Fibroblast of lung (primary cell): ENCODE data around the gene IL20RA. TPM values are rescaled to one million over a fixed set of nuclear protein-coding genes. Genes with fewer than 3 reads are reported as not detected.

Experiments
- DNase-seq, 2 donors: peaks; one replicate each; pipeline versions ENCODE4 v3.0.0 to v3.0.0-alpha.2; 2010; ENCODE audit warnings: low read depth in 2 of 2
- H2AFZ ChIP-seq: 2 replicates; pipeline ENCODE4 v1.5.1; 2012; ENCODE audit warnings: low read length, control low read depth, inconsistent platforms
- H3K27ac ChIP-seq: 2 replicates; pipeline ENCODE4 v1.5.1; 2011; ENCODE audit warnings: low read length, control low read depth; ENCODE audit not compliant: insufficient read depth
- H3K27me3 ChIP-seq: 2 replicates; pipeline ENCODE4 v1.5.1; 2011; ENCODE audit warnings: mild to moderate bottlenecking, low read length; ENCODE audit not compliant: control insufficient read depth, insufficient read depth
- H3K36me3 ChIP-seq: 2 replicates; pipeline ENCODE4 v1.5.1; 2011; ENCODE audit warnings: low read length; ENCODE audit not compliant: control insufficient read depth, insufficient read depth
- H3K4me1 ChIP-seq: 2 replicates; pipeline ENCODE4 v1.5.1; 2011; ENCODE audit warnings: low read length; ENCODE audit not compliant: control insufficient read depth, insufficient read depth; ENCODE audit errors: extremely low read depth
- H3K4me2 ChIP-seq: 2 replicates; pipeline ENCODE4 v1.5.1; 2011; ENCODE audit warnings: low read length, control low read depth; ENCODE audit not compliant: insufficient read depth; ENCODE audit errors: extremely low read depth
- H3K4me3 ChIP-seq, 4 experiments: fragments of 200-600 bp in 1 of 4; sonication (generic) in 1 of 4; replicated peaks in 1 of 4; 2 replicates each; pipeline ENCODE4 v1.5.1; 2011 to 2016; ENCODE audit warnings: low read length in 4 of 4, low read depth in 3 of 4, mild to moderate bottlenecking in 3 of 4, control low read depth in 2 of 4, inconsistent platforms in 1 of 4, mixed read lengths in 1 of 4; ENCODE audit not compliant: insufficient read depth in 1 of 4; ENCODE audit errors: control extremely low read depth in 1 of 4
- H3K79me2 ChIP-seq: 2 replicates; pipeline ENCODE4 v1.5.1; 2012; ENCODE audit warnings: mild to moderate bottlenecking, low read length, inconsistent platforms; ENCODE audit not compliant: control insufficient read depth, insufficient read depth
- H3K9ac ChIP-seq: 2 replicates; pipeline ENCODE4 v1.5.1; 2011; ENCODE audit warnings: mild to moderate bottlenecking, low read length, control low read depth; ENCODE audit not compliant: insufficient read depth
- H3K9me3 ChIP-seq: 2 replicates; pipeline ENCODE4 v1.5.1; 2012; ENCODE audit warnings: low read depth, low read length; ENCODE audit not compliant: control insufficient read depth, insufficient read depth
- H4K20me1 ChIP-seq: 2 replicates; pipeline ENCODE4 v1.5.1; 2011; ENCODE audit warnings: low read length; ENCODE audit not compliant: control insufficient read depth, insufficient read depth; ENCODE audit errors: extremely low read depth
- EZH2 ChIP-seq: IDR thresholded peaks from 2 replicates; pipeline ENCODE4 v1.5.1; 2012; ENCODE audit warnings: low read length, control low read depth, mild to moderate bottlenecking; ENCODE audit errors: missing control alignments
- polyA plus RNA-seq, 2 donors: library from polyadenylated mRNA; depleted of rRNA in 1 of 2; stranded (reverse) in 1 of 2; unstranded in 1 of 2; fragments of >200 nt; gene quantifications; 2 replicates each; pipeline ENCODE4 v1.2.1, GENCODE V29; 2011 to 2012; ENCODE audit warnings: missing spikeins in 1 of 2
- total RNA-seq: library from RNA; depleted of rRNA; stranded (reverse); fragments of >200 nt; gene quantifications from 2 replicates; pipeline ENCODE4 v1.2.1, GENCODE V29; 2014
- TF ChIP-seq, protein P1 (sequence below), 2 donors: IDR thresholded peaks in 1 of 2; conservative IDR thresholded peaks in 1 of 2; 1 replicate in 1 of 2; 2 replicates in 1 of 2; pipeline ENCODE4 v1.5.1; 2011 to 2012; ENCODE audit warnings: low read length in 2 of 2, control low read depth in 1 of 2, inconsistent platforms in 1 of 2, low read depth in 1 of 2, mild to moderate bottlenecking in 1 of 2

The IL20RA gene
- total and polyA plus RNA-seq, 2 donors (not counting 1 experiment from before 2014, with no cell fraction given): 0.10 to 0.33 TPM

DNA sequence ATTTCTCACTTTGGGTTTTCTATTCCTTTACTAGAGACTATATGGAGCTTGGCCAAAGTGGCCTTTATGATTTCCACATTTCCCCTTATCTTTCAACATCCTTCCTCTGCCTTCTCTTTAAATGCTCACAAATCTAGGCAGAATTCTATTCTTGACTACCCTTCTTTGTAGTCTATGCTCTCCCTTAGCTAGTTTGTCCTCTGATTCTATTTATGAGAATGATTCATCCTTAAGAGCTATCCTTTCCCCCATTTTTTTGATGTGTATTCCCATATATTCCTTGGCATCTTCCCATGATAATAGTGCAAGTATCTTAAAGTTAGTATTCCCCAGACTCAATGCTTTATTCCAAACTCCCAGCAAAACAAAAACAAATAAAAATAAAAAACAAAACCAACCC, 53.1 kb downstream of the IL20RA start:
- no peaks in the 10 kb centered on the region for H3K4me1 ChIP-seq
- DNase-seq: no peak
- no peak overlapping the region for H2AFZ ChIP-seq
- H4K20me1 ChIP-seq: no peaks in the 10 kb centered on the region
- no peaks in the 10 kb centered on the region for H3K36me3 ChIP-seq
- H3K79me2 ChIP-seq: no peaks in the 10 kb centered on the region
- no peak overlapping the region for H3K27ac ChIP-seq
- H3K27me3 ChIP-seq: peaks cover 9% of the 10 kb centered on the region
- TF ChIP-seq, protein P1, sequence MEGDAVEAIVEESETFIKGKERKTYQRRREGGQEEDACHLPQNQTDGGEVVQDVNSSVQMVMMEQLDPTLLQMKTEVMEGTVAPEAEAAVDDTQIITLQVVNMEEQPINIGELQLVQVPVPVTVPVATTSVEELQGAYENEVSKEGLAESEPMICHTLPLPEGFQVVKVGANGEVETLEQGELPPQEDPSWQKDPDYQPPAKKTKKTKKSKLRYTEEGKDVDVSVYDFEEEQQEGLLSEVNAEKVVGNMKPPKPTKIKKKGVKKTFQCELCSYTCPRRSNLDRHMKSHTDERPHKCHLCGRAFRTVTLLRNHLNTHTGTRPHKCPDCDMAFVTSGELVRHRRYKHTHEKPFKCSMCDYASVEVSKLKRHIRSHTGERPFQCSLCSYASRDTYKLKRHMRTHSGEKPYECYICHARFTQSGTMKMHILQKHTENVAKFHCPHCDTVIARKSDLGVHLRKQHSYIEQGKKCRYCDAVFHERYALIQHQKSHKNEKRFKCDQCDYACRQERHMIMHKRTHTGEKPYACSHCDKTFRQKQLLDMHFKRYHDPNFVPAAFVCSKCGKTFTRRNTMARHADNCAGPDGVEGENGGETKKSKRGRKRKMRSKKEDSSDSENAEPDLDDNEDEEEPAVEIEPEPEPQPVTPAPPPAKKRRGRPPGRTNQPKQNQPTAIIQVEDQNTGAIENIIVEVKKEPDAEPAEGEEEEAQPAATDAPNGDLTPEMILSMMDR (conservative IDR thresholded peaks at IDR 0.05 in 1 of 2, IDR thresholded peaks at IDR 0.05 in 1 of 2; ENCODE audit: low read depth in 1 of 2, low read length in 2 of 2): no peak
- no peak for TF ChIP-seq EZH2
- no peaks in the 10 kb centered on the region for H3K9me3 ChIP-seq
- H3K4me2 ChIP-seq: no peak overlapping the region
- no peak overlapping the region for H3K4me3 ChIP-seq
- H3K9ac ChIP-seq: no peak overlapping the region

DNA sequence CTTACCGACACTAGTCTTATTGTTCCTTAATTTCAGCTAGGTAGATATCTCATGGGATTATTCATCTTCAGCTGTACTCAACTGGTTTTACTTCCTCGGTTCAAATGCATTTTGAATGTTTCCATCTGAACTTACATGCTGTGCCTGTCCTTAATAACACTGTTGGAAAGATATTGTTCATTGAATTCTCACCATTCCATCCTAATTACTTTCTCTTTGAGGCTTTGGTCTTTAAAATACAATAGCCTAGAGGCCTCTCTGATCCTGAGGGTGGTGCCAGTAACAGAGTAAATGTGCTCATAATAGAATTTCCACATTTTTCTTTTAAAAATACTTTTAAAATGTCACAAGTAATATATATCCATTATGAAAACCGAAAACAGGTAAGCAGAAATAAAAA, 54.0 kb downstream of the IL20RA start:
- Histone ChIP-seq H3K4me1 (no peaks in the 10 kb centered on the region), H2AFZ (no peak overlapping the region), H3K27me3 (peaks cover 9% of the 10 kb centered on the region), H3K36me3 (no peaks in the 10 kb centered on the region), H3K9me3 (no peaks in the 10 kb centered on the region), H3K79me2 (no peaks in the 10 kb centered on the region), H3K4me3 (no peak overlapping the region), H4K20me1 (no peaks in the 10 kb centered on the region), H3K4me2 (no peak overlapping the region), H3K27ac (no peak overlapping the region), H3K9ac (no peak overlapping the region)
- DNase-seq: no peak
- TF ChIP-seq, protein P1 (conservative IDR thresholded peaks at IDR 0.05 in 1 of 2, IDR thresholded peaks at IDR 0.05 in 1 of 2; ENCODE audit: low read depth in 1 of 2, low read length in 2 of 2): no peak
- TF ChIP-seq EZH2: no peak

DNA sequence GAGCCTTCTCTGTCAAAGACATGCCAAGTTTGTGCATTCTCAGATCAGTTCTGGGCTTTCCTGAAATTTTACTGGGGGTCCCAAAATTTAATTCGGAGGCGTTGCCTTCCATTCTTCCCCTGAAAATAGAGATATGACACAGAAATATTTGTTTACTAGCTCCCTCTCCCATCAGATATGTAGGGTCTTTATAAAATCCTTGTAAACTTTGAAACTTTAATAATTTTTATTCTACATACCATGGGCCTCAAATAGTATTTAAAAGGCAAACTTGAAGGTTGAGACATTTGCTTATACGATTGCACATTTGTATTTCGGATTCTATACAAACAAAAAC, 54.6 kb downstream of the IL20RA start:
- TF ChIP-seq EZH2: no peak
- TF ChIP-seq, protein P1 (conservative IDR thresholded peaks at IDR 0.05 in 1 of 2, IDR thresholded peaks at IDR 0.05 in 1 of 2; ENCODE audit: low read depth in 1 of 2, low read length in 2 of 2): no peak
- no peak for DNase-seq
- H3K36me3 ChIP-seq: no peaks in the 10 kb centered on the region
- no peaks in the 10 kb centered on the region for H3K9me3 ChIP-seq
- no peak overlapping the region for H3K9ac ChIP-seq
- H2AFZ ChIP-seq: no peak overlapping the region
- H3K27ac ChIP-seq: no peak overlapping the region
- no peaks in the 10 kb centered on the region for H3K4me1 ChIP-seq
- peak overlapping the region in 2 of 4 experiments; percentile 44 to 58 for H3K4me3 ChIP-seq
- no peaks in the 10 kb centered on the region for H3K79me2 ChIP-seq
- no peaks in the 10 kb centered on the region for H4K20me1 ChIP-seq
- H3K27me3 ChIP-seq: peaks cover 9% of the 10 kb centered on the region
- H3K4me2 ChIP-seq: no peak overlapping the region
